Measurements from ENCODE around the gene GMPPB.

Gene GMPPB

DNA sequence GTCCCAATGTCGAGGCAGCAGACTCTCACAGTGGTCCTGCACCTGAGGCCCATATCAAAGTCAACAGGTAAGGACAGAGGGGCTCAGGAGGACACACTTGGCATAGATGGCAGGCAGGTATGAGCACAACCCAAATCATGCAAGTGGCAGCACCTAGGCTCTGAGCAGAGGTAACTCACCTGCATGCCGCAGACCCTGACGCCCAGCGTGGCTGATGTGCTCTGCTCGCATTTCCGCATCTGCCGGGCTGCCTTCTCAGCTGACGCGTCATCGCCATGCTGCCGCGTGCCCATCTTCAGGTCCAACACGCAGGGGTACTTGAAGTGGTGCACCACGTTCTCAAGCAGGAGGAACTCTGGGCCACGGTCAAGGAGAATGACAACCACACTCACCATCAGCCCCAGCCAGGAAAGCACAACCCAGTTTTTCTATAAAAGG lies 4.2 kb upstream of the GMPPB start:
- no peak for DNase-seq

DNA sequence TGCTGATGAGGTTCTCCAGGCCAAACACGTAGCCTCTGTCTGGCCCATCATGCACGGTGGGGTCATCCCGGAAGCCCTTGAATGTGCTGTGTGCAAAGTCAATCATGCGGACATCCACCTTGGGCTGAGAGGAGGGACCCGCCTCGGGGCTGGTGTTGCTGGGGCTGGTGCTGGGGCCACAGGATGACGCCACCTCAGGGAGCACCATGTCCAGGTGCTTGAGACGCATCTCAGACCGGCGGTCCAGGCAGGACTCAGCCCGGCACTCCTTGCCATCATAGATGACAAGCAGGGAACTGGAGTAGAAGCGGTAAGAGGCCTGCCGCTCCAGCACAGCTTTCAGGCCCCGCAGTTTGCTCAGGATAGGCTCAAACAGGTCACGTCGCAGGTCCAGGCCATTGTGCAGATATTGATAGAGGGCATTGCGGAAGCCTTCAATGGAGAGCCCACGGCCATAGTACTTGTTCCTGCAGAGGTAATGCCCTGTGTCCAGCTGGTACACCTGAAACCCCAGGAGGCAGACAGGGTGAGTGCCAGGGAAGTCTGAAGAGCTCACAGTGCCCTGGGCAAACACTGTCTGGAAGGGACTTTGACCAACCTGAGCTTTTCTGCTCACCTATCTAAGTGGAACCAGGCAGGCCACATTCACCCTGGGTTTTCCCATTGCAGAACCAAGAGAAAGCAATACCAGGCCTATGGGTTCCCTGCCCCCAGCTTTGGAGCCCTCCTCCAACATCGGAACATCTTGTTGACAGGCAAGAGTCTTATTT lies 3.6 kb upstream of the GMPPB start:
- DNase-seq: no peak

DNA sequence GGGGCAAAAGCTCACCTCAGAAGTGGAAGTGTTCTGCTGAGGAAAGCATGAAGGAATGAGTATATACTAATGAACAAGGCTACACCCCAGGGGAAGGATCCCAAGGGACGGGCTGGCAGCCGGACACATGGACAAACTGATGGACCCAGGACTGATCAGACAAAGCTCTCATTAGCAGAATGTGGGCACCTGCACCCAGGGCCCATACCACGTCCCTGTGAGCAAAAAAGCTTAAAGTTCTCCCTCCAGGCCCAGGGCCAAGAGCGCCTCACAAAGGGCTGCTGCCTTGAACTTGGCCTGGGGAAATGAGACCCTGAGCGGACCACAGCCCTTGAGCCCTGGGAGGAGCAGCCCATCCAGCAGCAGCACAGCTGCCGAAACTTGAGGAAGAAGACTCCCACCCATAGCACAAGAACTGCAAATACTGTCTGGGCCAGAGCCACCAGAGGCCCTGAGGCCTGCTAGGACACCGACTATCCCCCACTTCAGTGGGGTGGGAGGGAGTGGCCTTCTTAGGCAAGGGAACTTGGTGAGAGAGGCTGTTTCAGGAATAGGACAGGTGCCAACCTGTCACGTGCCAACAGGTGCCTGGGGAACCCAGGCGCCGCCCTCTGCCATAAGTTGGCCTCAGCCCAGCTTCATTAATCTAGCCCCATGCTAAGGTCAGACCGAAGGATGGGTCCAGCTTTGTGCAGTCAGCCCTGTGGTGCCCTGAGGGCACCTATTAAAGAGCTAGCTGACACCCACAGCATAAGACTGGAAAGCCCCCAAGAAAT lies 2.3 kb upstream of the GMPPB start:
- no peak for DNase-seq

DNA sequence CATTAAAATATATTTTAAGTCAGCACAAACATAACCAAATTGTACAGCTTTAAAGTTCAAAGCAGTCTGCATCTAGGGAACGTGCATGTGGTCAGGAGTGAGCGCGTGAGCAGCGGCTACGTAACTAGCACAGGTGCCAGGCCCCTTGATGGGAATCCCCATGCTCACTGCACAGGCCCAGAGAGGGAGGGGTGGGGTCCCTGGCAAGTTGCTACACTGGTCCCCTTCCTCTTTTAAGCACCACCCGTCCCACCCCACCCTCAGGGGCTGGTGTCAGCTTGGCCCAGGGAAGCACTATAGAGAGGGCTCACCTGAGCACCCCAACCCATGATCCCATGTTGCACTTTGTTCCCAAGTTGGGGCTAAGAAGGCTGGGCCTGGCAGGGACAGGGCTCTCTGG lies 835 bp upstream of the GMPPB start:
- peak; percentile 15 for DNase-seq

DNA sequence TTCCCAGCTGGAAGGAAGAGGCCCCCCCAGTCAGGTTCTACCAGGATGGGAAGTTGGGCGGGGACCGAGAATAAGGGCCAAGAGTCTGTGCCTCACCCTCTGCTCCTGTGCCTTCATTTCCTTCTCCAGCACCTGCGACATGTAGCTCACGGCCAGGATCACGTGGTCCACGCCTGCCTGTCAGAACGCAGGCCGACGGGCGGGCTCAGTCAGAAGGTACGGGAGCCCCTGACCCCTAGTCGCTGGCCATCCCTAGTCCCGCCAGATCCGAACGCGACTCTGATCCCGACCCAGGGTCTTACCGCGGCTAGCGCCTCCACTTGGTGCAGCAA lies 489 bp downstream of the GMPPB start:
- peak; percentile 28 for DNase-seq

DNA sequence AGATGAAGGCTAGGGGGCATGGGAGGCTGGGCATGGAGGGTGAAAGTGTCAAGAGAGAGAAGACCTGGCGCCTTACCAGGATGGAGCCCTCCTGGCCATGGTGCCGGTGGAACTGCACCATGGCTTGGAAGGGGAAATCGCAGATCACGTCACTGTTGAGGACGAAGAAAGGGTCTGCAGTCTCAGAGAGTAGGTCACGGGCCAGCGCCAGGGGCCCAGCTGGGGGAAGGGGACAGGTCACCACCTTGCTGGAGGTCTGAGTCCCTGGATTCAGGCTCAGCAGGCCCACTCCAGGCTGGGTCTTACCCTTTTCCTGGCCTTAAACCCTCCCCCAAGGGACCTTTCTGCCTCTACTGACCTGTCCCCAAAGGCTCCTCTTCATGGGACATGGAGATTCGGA lies 855 bp downstream of the GMPPB start:
- DNase-seq: no peak

DNA sequence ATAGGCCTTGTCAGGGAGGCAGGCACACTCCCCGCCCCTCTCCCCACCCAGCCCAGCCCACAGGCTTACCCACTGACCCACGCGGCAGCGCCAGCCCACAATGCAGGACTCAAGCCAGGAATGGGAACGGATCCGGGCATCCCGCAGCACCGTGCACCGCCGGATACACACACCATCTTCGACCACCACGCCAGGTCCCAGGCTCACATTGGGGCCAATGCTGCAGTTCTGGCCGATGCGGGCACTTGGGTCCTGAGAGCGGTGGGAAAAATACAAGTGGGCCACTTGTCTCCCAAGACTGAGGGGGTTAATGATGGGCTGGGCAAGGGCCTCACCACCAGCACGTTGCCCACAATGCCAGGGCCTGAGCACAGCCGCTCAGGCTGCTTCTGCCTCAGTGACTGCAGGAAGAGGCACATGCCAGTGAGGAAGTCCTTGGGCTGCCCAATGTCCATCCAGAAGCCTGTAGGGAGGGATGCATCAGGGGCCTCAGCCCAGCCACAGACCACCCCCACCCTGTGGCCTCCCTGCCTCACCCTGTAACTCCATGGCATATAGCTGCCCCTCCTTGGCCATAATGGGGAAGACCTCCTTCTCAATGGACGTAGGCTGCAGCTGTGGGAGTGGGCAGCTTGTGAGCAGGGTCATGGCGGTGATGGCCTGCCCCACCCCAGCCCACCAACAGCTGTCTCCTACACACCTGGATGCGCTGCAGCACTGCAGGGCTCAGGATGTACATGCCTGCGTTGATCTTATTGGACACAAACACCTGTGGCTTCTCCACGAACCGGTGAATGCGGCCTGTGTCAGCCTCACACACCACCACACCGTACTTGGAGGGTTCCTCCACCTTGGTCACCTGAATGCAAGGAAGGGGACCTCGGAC lies 1.6 kb downstream of the GMPPB start:
- DNase-seq: no peak

DNA sequence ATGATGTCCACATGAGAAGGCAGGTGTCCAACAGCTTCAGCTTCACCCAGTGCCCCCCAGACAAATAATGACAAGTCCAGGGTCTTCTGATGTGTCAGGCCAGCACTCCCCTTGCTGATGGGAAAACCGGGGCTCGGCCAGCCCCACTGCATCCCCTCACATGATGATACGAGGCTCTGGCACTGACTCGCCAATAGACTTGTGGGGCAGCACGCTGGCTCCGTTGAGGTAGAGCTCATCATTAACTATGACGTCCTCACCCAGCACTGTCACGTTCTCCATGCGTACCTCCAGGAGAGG lies 2.2 kb downstream of the GMPPB start:
- no peak for DNase-seq

DNA sequence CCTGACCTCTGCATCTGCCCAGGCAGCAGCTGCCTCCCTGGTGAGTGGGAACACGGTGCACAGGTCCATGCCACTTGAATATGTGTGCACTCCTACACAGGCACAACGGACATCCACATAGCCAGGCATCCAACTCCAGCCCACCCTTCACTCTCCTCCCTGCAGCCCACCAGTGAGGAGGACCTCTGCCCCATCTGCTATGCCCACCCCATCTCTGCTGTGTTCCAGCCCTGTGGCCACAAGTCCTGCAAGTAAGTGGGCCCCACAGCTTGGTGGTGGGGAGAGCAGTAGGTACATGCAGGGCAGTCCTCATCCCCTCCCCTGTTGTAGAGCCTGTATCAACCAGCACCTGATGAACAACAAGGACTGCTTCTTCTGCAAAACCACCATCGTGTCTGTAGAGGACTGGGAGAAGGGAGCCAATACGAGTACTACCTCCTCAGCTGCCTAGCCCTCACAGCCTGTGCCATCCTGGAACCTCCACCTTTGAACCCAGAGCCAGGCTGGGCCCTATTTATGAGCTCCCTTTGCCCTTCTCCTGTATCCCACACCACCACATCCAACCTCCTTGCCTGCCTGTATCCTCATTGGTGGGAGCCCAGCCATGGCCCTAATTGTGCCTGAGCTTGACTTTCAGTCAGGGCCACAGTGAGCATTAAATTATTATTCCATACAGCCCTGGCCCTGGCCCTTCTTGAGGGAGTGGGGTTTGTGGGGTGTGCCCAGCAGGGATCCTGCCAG lies 2.7 kb downstream of the GMPPB start:
- DNase-seq: no peak

DNA sequence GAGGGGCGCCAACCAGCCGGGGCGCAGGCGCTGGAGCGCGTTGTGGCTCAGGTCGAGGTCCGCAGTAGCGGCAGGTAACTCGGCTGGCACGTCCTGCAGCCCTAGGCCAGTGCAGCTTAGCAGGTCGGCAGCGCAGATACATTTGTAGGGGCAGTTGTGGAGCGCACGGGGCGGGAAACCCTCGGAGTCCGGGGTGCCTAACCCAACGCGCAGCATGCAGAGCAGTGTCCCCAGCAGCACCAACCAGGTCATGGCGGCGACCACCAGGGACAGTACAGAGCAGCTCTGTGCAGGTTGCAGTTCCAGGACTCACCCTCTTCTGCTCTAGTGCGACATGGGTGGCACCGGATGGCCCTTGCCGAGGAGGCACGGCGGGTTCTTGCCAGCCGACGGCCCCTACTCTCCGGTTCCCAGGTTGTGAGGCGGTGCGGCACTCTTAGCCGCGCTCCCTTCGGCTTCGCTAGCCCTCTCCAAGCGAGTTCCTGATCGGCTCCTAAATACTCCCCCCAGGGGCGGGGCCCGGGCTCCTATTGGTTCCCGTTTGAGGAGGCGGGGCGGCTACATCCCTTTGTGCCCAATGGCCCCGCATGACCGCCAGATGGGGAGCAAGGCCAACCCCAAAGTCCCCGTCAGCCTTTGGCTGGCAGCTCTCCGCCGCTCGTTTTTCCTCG lies 4.4 kb downstream of the GMPPB start, which contains the start of gene AMIGO3:
TSS of gene AMIGO3 (minus strand) at position 471 of the 671 bp plus-strand sequence. CDS start at position 252, 219 bp downstream.
- DNase-seq: peak; percentile 87

DNA sequence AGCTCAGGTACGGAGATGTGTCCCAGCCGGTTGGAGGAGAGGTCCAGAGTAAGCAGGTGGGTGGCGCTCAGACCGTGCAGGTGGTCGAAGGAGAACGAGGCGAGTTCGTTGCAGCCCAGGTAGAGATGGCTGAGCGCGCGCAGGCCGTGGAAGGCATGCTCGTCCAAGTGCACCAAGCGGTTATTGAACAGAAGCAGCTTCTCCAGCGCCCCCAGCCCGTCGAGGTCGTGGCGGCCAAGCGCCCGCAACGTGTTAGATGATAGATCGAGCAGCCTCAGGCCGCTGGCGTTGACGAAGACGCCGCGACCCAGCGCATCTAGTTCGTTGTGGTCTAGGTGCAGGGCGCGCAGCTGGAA lies 4.9 kb downstream of the GMPPB start:
- DNase-seq: no peak

DNA sequence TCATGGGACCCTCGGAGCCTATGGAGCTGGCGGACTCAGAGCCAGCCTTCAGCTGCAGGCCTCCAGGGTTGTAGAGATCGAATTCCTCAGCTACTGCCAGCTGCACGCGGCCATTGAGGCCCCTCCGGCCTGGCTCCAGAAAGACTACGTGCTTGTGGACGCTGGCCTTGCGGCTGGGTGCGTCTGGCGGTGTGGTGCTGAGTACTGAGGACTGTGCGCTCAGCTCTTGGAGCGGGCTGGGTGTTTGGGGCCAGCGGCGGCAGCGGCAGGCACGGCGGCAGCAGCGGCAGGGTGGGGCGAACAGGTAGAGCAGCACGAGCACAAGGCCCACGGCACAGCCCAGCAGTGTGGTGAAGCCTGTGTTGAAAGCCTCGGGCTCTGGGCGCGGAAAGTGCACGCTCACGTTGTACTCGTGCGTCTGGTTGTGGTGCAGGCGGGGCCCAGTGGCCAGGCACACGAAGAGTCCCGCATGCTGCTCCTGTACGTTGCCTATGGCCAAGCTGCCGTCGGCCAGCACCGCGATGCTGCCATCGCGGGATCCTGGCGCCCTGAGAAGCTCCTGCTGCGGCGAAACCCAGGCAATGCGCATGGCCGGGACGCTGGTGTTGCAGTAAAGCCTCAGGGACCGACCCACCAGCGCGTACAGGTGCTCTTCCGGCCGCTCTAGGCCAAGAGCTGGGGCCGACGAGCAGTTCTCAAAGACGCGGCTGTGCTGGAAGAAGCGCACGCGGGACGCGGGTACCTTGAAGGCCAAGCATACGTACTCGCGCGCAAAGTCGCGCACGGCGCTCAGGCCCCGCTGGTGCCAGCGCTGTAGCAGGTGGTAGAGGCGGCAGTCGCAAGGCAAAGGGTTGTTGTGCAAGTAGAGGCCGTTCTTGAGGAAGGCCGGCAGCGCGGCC lies 5.5 kb downstream of the GMPPB start:
- DNase-seq: no peak

DNA sequence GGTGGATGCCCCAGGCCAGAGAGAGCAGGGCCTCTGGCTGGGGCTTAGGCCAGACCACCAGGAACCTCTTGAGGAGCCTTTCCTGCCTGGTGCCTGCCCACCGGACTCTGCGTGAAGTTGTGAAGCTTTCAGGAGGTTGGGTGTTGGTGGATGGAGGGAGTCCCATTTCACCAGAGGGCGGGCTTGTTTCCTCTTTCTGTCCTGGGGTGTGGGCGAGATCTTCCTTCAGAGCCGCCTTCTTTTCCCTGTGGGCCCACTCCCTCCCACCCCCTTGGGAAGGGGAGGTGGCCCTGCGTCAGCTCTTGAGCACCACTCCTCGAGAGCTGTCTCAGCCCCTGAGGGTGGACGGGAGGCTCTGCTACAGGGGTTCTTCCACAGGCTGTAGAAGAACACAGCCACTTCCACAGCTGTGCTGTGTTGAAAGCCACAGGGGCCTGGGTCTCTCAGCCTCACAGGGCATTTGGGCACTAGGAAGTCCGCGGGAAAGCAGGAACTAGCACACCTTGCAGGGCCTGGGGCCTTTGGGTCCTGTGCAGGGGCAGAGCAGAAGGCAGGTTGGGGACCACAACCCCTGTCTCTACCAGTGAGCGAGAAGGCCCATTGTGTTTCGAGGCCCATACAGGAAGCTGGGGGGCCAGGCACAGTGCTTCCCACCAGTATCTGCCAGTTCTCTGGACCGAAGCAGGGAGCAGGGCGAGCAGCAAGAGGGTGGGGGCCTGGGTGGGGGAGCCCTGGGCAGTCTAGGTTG lies 6.4 kb downstream of the GMPPB start:
- DNase-seq: no peak

DNA sequence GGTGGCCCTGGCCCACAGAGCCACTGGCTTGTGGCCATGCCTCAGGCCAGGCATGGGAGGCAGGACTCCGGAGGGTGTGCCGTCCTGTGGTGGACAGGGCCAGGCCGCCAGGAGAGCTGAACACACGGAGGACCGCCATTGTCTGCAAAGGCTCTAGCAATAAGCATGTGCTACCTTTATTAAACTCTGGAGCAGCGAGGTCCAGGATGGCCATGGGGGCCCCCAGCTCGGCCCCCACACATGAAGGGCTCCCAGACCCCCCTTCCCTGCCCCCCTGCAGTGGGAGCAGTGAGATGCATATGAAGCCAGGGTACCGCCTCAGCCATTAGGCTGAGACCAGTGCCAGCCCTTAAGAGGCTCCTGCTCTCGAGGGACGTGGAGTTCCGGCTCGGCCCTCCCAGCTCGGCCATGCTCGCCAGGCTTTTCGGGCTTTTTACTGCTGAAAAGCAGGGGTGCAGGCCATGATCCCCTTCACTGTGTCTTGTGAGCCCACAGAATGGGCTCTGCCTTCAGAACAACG lies 7.0 kb downstream of the GMPPB start:
- DNase-seq: no peak

DNA sequence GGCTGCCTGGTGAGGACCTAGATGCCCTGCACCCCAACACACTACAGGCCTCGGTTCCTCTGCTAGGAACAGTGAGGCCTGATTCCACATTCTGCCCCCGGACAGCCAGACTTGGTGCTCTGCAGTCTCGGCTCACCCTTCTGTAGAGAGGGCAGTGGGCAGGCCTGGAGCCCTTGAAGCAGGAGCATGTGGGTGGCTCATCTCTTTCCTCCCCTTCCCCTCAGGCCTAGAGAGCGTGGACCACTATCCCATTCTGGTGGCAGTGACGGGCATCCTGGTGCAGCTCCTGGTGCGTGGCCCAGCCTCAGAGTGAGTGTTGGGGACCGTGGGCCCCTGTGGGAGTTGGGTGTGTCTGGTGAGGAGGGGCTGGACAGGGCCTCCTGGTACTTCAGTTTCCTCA lies 7.6 kb downstream of the GMPPB start:
- DNase-seq: no peak

DNA sequence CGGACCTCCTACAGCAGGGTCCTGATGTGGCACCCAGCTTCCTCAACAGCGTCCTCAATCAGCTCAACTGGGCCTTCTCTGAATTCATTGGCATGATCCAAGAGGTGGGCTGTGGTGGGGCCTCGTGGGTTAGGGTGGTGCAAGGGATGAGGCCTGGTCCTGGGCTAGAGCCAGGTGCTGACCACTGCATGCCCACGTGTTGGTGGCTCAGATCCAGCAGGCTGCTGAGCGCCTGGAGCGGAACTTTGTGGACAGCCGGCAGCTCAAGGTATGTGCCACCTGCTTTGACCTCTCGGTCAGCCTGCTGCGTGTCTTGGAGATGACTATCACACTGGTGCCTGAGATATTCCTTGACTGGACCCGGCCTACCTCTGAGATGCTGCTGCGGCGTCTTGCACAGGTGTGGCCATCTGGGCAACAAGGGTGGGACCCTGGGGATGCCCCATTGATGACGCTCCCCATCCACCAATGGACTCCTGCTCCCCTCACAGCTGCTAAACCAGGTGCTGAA lies 8.1 kb downstream of the GMPPB start:
- no peak for DNase-seq

DNA sequence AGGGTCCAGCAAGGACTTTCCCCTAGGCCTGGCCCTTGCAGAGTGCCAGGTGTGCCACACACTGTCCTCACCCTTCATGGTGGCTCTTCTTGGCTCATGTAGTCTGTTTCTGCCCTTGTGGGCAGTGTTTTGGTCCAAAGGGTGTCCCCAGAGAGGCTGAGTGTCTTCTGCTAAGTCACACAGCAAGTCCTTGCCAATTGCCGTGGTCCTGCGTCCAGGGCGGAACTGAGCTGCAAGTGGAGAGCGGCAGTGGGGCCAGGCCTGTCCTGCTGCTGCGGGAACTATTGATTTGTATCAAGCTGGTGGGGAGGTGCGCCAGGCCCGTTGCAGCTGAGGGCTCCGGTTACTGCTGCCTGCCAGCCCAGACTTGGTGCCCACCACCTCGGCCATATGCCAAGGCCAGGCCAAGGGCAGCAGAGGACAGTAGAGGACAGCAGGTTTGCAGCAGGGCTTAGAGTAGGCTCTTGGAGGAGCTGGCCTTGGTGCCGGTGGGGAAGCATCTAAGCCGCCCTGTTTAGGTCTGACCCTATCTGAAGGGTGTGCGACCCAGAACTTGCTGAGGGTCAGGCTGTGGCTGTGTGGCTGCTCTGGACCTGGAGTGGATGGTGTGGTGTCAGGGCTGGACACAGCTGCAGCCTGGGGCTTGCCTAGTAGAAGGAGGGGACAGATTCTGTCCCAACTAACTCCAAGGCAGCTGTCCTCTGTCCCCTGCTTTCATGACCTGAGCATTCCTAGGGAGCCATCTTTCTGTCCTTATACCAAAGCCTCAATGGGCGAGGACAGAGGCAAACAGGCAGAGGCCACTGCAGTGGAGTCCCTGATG lies 8.8 kb downstream of the GMPPB start:
- DNase-seq: no peak

DNA sequence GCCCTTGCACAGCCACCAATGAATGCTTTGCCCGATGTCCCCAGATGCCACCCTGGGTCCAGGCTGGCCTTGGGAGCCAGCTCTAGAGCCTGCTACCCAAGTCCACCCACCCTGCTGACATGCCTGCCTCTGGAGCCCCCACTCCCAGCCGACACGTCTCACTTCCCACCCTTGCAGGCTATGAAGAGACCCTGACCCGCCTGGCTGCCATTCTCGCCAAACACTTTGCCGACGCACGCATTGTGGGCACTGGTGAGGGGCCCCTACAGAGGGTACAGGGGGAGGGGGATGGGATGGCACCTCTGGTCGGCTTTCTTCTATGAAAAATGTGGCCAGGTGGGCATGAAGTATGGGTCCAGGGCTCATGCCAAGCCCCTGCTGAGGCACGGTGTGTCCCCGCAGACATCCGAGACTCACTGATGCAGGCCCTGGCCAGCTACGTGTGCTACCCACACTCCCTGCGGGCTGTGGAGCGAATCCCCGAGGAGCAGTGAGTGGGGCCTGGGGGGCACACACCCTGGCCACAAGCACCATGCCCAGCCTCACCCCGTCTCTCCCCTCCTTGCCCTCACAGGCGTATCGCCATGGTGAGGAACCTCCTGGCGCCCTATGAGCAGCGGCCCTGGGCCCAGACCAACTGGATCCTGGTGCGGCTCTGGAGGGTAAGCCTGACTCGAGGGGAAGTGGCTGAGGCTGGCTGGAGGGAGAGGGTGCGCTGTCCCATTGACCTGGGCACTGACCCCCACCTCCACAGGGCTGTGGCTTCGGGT lies 10.2 kb downstream of the GMPPB start:
- no peak for DNase-seq

Data from effector CD8-positive, alpha-beta T cell (primary cell).